NCI-H2196 treated with DMSO at 0.1 percent for 48 hours (cell line): Measurements from ENCODE around the gene SLC6A7.
"Not testable (repeated sequence)": the region's sequence is repeated elsewhere in the genome, so short reads cannot be mapped to it uniquely, and the experiment has no call there.

Experiments
- DNase-seq: peaks from one replicate; lab custom pipeline; 2025; ENCODE audit not compliant: unreplicated experiment; lab: John Stamatoyannopoulos, UW

Gene SLC6A7

DNA sequence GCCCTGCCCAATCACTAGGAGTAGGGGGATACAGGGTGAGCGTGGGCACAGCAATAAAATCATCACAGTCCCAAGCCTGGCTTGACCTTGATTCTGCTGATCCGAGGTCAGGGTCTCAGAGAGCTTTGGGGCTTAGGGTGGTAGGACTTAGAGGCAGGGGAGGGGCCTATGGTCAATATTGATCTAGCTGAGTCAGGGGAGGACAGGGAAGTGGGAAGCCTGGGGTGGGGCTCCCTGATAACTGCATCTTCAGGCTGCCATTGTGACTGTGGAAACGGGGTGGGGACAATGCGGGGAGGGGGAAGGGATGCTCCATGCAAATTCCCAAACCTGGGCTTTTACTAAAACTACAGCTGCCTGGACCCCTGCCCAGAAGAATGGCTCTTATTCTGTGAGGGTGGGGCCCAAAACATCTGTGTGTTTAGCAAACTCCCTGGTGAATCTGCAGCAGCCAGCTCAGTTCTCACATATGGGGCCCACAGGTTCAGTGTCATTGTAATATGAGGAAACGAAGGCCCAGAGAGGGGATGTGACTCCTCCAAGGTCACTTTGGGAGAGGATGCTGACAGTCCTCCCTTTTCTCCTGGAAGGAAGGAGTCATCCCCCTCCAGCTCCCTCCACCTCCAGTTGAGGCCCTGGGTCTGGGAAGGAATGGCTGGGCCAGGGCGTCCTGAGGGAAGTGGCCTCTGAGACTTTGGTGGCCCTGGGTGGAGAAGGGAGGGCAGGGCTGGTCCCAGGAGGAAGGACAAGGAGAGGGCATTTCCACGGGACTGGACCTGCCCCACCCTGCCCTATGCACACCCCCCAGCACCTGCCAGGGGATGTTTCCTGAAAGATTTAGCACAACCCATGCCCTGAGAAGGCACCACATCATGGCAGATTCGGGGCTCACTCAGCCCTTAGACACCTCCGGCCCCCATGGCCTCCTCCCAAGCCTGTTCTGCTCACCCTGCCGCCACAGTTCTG, 26.4 kb downstream of the SLC6A7 start:
- DNase-seq = no peak

DNA sequence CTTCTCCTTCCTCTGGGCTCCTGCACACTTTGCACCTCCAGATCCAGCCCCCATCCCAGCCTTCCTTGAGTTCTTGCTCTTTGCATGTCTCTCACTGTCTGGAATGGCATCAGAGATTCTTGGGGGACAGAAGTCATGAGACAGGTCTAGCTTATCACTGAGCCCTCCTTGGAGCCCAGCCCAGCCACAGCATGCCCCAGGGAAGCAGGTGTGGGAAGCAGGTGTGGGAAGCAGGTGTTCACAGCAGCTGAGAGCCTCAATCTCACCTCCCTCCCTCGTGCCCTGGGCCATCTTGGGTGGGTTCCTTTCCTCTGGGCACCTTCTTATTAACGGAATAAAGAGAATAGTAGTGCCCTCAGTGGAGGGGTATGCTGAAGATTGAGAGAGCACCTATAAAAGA, 27.2 kb downstream of the SLC6A7 start:
- no peak for DNase-seq

DNA sequence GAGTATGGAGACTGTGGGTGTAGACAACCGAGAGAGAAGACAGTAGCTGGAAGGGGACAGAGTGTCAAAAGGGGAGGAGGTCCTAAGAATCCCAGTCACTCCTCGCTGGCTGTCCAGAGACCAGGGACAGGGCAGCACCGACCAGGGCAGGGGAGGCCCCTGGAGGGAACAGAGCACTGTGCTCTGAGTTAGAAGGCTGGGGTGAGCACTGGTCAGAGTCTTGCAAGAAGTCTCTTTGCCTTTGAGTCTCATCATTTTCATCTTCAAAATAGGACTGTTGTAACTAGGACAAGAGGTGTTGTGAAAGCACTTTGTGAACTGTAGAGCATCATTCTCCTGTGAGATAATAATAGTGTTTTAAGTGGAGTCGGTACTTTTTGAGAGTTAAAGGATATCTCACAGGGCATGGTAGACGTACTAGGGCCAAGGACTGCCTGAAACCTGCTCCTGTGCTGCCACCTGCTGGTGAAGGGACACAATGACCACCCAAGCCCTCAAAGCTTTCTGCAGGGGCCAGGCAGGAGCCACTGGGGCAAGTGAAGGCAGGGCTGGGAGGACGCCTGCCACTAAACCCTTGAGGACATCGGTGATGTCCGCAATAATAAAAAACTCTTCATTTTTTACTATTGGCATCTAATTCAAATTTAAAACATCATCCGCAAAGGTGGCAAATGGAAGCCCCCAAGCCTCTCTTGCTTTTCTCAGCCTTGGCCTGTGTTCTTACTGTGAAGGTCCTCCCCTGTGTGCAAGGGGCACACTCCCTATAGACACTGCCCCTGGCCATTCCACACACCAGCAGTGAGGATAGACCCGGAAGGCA, 28.2 kb downstream of the SLC6A7 start:
- DNase-seq = peak; percentile 68

DNA sequence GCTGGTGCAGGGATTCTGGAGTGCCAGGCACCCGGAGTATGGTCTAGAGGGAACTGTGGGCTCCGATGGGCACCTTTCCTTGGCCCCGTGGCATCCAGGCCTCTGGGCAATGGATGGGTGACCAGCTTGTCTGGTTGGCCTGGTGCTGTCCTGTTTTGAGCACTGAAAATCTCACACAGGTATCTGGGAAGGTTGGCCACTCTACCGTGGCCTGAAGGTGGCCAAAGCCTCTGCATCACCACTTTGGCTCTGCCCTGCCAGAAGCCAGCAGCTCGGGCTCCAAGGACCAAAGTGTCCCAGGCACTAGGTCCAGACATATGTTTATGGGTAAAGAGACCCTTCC, 28.8 kb downstream of the SLC6A7 start:
- no peak for DNase-seq

DNA sequence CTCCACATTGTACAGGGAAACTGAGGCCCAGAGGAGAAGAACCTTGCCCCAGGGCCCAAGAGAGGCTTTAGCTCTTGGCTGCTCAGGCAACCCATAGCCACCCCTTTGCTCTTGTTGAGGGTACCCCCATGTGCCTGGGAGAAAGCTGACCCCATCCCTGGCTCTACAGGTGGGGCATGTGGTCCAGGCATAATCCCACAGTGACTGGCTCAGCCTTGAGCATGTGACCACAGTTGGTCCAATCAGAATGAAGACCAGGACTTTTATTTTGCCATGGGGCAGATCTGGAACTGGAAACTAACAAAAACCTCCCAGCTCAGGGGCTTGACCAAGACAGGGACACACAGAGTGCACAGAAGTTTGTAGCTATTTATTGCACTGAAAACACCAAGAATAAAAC, 29.3 kb downstream of the SLC6A7 start:
- no peak for DNase-seq

DNA sequence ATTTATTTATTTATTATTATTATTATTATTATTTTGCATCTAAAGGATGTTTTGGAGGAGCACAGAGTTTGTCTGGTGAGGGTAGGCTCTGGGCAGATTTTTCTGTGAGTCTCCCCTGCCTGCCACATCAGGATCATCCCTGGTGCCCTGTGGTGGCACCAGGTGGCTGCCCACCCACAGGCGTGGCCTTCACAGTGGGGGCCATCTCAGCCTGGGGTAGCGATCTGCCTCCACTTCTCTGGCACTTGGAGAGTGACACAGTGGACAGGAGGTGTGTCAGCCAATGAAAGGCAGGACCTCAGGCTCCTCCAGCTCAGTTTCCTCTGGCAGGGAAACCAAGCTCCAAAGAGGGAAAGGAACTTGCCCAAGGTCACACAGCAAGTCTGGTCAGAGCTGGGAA, 30.0 kb downstream of the SLC6A7 start:
- DNase-seq = no peak

DNA sequence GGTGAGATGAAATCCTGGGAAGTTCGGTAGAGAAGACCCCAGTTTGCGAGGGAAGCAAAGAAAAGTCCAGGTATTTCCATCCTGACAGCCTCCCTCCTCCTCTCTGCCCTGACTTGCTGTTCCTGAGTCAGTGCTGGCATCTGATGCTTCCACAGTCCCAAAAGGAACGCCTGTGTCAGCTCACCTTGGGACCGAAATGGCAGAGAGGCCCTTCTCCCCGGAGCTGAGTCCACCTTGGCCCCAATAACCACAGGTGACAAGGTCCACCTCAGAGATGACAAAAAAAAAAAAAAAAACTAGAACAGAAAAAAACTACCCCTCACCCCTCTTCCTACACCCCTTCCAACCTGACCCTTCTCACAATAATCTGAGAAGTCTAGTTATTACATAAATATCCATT, 31.6 kb downstream of the SLC6A7 start:
- DNase-seq = no peak

DNA sequence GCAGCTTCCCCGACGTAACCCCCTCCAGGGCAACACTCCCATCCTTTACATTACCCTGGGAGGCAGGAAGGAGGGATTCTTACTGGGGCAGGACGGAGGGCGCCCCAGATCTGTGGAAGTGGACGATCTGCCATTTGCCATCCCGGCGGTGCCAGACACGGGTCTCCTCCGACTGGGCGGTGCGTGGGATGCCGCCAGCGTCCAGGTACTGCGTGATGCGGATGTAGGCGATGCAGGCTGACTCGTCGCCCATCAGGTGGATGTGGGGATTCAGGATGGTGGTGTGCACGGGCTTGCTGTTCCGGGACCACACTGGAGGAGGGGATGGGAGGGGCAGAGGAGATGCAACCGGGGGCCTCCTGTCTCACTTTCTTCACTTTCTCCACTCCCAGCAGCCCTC, 33.0 kb downstream of the SLC6A7 start:
- no peak for DNase-seq

DNA sequence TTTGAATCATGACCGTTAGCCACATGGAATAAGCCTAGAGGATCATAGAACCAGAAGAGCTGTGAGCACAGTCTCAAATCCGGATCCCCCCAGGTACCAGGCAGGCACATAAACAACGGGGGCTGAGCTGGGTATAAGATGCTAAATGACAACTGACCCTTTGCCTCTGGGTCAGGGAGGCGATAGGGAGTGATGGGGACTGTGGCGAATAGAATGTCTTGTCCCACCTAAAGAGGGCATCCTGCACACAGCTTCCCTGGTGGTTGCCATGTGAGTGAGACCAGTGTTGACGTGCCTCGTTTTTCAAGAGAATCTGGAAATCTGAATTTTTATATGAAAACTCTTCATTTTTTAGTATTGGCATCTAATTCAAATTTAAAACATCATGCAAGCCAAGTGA, 33.6 kb downstream of the SLC6A7 start:
- no peak for DNase-seq

DNA sequence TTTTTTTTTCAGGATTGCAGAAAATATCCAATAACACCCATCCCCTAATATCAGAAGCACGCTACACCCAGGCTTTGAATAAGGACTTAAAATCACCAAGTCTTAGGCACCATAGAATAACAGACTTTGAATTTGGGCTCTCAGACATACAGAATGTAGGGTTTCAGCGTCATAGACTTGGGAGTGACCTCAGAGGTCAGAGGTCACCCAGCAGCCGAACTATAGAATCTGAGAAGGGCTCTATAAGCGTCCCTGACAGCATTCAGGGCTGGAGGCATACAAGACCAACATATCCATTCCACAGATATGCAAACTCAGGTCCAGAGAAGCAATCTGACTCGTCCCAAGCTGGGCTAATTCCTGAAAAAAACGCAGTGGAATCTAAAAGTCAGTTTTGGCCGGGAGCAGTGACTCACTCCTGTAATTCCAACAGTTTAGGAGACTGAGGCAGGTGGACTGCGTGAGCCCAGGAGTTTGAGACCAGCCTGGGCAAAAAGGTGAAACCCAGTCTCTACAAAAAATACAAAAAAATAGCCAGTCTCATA, 34.7 kb downstream of the SLC6A7 start:
- DNase-seq = no peak

DNA sequence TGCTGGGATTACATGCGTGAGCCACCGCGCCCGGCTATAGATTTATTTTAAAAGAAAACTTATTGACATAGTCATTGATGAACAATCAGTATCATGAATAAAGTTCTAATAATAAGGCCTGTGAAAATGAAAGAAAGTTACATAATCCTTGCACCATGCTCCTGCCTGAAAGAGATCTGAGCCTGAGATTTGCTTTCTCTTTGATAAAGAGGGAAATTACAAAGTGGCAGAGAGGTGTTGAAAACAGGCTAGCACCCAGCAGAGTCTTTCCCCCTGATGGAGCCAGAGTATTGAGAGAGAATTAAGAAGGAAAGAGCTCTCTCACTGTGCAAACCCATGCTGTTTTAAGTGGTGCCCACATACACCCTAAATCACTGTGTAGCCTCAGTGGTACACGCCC, 37.2 kb downstream of the SLC6A7 start:
- DNase-seq = no peak

DNA sequence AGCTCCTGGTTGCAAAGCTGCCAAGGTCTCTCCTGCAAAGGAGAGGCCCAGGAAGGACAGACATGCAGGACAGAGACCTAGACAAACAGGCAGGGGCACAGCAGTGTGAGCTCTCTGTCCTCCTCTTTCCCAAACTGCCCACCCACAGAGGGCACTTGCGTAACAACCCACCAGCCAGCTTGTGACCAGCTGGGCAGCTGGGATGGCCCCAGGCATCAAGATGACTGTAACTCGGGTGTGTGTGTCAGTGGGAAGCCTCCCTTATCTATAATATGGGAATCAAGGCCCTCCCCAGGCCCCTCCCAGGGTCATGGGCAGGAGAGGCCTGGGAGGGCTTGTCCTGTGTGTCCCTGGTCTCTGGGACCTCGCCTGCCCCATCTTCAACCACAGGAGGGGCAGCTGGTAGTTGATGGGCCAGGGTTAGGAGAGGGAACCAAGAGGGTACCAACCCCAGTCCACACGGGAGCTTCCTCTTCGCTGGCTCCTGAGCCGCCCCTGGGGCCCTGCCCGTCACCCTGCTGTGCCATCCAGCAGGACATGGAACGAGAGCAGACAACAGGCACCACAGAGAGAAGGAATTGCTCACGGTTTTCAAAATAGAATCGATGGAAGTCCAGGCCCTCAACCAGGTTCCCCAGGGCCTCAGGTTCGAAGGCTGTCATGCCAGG, 37.9 kb downstream of the SLC6A7 start:
- DNase-seq = no peak

DNA sequence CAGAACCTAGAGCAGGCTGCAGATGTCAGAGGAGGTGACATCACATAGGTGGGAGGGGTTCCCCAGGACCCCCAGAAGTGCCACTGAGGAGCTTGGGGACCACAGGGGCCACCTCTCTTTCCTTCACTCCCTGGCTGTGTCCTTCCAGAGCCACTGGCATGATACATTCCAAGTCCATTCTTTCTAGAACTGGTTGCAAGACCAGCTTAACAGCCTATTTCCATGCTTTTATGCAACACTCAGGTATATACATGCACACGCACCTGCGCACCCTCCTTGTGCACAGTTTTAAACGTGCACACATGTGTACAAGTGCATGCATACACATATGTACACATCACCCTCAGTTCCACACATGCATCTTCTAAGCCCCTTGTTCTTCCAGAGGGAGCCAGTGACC, 39.7 kb downstream of the SLC6A7 start:
- no peak for DNase-seq

DNA sequence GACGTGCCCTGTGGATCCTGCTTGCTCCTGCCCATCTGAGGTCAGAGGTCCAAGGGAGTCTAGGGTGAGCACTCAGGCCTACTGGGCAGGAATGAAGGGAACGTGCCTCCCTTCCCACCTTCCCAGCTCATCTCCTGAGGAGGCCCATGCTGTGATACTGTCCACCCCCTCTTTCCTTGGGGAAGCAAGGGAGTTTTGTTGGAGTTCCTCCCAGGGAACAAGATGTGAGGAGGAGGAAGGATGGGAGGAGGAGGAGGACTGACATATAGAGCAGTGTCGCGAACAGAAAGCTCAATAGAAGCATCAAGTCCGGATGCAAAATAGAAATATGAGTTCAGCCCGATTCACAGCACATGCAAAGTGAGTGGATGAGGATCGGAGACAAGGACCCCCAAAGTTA, 41.0 kb downstream of the SLC6A7 start:
- no peak for DNase-seq

DNA sequence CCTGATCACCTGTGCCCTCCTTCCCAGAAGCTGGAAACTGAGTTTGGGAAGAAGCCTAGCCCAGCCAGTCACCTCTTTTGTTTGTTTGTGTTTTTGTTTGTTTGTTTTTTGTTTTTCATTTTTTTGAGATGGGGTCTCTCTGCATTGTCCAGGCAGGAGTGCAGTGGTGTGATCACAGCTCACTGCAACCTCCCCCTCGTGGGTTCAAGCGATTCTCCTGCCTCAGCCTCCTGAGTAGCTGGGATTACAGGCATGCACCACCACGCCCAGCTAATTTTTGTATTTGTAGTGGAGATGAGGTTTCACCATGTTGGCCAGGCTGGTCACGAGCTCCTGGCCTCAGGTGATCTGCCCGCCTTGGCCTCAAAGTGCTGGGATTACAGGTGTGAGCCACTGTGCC, 43.8 kb downstream of the SLC6A7 start:
- not testable (repeated sequence) for DNase-seq

DNA sequence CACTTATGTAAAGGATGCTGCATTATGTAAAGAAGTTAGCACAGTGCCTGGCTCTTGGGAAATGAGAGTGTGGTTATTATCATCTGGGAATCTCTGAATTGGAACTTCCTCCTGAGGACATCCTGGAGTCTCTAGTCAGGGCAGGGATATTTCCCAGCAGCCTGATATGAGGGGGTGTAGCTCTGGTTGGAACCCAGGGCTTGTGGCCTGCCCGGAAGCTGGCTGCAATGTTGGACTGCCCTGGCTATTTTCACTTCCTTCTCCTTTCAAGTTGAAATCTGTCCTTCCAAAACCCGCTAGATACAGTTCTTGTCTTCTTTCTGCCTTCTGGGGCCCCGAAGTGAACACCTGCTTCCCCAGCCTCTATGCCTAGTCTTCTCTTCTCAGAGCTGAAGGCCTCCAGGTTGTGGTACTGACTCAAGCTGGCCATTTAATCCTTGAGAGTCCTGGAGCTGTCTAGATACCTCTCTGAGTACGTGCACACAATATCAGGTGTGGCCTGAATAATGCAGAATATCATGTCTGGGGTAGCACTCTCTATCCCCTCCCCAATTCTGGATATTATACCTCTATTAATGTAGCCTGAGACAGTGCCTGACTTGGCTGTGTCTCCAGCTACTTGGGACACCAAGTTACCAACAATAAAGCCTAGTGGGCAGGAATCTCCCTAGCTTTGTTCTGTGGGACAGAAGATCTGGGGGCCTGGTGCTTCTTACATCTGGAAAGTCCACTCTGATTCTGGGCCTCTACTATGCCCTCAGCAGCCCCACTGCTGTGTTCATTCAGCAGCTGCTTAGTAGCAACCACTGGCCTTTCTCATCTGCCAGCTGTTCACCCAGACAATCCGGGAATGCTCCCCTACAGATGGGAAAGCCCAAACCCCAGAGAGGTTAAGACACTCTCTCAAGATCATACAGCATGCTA, 45.0 kb downstream of the SLC6A7 start:
- DNase-seq = no peak

DNA sequence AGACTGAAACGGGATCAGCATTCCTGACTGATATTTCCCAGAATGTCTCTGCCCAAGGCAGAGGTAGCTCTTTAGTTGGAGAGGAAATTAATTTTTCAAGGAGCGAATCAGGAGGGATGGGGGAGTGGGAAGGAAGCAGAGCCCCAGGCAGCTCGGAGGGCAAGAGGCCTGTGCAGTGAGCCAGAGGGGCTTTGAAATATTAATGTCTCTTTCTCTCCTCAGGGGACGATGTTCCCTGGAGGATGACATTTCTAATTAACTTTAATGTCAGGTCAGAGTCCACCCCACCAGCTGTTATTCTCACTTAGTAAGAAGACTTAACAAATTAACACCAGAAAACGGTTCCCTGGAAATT, 45.6 kb downstream of the SLC6A7 start:
- no peak for DNase-seq

DNA sequence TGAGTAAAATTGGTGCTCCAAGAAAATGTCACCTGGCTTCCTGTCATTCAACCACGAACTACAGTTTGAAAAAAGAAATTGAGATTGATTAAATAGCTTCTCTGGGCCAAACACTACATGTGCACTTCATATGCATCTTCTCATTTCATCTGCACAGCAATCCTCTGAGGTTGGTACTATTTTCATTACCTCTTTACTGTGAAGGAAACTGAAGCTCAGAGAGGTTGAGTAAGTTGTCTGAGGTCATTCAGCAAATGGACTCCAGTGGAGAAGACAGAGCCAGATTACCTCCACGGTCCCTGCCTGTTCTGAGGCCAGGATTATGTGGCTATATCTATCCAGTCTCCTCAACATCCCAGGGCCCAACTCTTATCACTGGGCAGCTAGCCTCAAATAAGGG, 46.5 kb downstream of the SLC6A7 start:
- DNase-seq = no peak

DNA sequence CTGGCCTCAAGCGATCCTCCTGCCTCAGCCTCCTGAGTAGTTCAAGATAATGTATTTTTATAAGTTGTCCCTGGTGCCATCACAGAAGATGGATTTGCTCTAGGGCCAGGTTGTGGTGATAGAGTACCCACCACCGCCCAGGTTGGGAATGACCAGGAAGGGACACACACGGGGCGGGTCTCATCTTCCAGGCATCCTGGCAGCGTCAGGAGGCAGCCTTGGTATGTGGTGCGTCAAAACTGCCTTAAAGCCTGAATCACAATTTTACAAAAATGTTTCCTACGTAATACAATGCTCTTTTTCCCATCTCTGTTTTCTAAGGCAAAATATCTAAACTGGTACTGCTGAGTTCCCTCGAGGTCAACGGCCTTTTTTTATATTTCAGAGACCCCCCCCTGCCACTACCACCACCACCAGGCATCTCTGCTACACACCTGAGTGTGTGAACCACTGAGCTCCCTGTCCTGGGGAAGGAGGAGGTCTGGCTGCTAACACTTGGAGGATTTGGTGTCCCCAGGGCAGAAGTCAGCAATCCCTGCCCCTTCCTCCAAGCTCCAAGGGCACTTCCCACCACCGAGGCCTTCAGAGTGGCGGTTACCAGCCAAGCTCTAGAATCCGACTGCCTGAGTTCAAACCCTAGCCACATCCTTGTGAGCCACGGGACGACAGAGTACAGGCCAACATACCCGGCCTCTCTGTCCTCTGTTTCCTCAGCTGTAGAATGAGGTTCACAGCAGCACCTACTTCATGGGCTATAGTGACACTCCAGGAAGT, 47.3 kb downstream of the SLC6A7 start:
- DNase-seq = no peak

DNA sequence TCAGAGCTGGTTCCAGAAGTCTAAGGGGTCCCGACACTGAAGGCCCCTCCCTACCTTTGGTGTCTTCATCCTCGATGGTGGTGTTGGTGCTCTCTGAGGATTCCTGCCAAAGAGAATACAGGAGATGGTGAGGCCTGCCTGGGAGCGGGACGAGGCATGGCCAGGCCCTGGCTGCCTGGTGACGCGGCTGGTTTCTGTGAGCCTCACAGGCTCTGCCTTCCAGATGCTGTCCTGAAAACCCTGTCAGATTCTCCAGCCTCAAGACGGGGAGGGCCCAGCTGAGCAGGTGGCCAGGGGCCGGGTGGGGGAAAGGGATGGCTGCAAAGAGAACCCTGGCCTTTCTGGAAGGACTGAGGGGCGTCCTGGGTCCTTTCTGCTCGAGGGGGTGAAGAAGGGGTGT, 48.8 kb downstream of the SLC6A7 start:
- DNase-seq = no peak
